ENCODE results near the gene SYMPK. TPM values are rescaled to one million over a fixed set of nuclear protein-coding genes. Genes with fewer than 3 reads are reported as not detected.
"Not testable (repeated sequence)": the region's sequence is repeated elsewhere in the genome, so short reads cannot be mapped to it uniquely, and the experiment has no call there.

Gene SYMPK
- total RNA-seq, 2 donors from 2014 or later: 16.4 to 20.6 TPM

DNA sequence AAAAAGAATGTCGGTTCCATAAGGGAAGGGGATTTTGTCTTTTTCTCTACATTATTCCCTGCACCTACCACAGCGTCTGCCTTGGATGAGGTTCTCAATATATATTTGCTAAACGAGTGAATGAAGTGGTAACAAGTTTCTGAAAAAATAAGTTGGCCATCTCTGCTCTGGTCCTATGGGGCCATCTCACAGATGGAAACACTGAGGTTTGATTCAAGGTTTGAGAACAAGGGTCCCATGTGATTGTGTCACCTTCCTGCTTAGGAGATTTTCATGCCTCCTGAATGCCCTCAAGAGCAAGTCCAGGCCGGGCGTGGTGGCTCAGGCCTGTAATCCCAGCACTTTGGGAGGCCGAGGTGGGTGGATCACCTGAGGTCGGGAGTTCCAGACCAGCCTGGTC, 36.3 kb upstream of the SYMPK start:
- Histone ChIP-seq H3K4me3 (no peak overlapping the region), H3K27ac (no peak overlapping the region), H3K9me3 (no peaks in the 10 kb centered on the region), H3K4me1 (peaks cover 0 to 24% of the 10 kb centered on the region in 2 donors), H3K36me3 (peaks cover 29% of the 10 kb centered on the region), H3K27me3 (no peaks in the 10 kb centered on the region)
- TF ChIP-seq, protein P1, sequence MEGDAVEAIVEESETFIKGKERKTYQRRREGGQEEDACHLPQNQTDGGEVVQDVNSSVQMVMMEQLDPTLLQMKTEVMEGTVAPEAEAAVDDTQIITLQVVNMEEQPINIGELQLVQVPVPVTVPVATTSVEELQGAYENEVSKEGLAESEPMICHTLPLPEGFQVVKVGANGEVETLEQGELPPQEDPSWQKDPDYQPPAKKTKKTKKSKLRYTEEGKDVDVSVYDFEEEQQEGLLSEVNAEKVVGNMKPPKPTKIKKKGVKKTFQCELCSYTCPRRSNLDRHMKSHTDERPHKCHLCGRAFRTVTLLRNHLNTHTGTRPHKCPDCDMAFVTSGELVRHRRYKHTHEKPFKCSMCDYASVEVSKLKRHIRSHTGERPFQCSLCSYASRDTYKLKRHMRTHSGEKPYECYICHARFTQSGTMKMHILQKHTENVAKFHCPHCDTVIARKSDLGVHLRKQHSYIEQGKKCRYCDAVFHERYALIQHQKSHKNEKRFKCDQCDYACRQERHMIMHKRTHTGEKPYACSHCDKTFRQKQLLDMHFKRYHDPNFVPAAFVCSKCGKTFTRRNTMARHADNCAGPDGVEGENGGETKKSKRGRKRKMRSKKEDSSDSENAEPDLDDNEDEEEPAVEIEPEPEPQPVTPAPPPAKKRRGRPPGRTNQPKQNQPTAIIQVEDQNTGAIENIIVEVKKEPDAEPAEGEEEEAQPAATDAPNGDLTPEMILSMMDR (IDR thresholded peaks at IDR 0.05): no peak
- no peak for DNase-seq (ENCODE audit: low spot score)

DNA sequence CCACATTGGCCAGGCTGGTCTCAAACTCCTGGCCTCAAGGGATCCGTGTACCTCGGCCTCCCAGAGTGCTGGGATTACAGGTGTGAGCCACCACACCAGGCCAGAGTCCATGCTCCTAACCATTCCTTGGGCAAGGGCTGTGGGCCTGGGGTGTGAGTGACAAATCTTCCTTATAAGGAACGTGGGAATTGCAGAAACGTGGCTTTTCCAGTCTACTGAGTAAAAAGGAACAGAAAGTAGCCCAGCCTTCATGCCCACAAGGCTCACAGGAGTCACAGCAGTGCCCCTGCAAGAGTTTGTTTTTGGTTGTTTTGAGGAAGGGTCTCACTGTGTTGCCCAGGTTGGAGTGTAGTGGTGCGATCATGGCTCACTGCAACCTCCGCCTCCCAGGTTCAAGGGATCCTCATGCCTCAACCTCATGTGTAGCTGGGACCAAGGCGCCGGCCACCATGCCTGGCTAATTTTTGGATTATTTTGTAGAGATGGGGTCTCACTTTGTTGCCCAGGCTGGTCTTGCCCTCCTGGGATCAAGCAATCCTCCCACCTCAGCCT, 34.4 kb upstream of the SYMPK start:
- Histone ChIP-seq H3K36me3 (peaks cover 29% of the 10 kb centered on the region), H3K4me1 (peaks cover 0 to 18% of the 10 kb centered on the region in 2 donors), H3K27ac (no peak overlapping the region), H3K9me3 (no peaks in the 10 kb centered on the region), H3K4me3 (no peak overlapping the region), H3K27me3 (no peaks in the 10 kb centered on the region)
- no peak for DNase-seq (ENCODE audit: low spot score)
- TF ChIP-seq, protein P1 (IDR thresholded peaks at IDR 0.05): no peak

DNA sequence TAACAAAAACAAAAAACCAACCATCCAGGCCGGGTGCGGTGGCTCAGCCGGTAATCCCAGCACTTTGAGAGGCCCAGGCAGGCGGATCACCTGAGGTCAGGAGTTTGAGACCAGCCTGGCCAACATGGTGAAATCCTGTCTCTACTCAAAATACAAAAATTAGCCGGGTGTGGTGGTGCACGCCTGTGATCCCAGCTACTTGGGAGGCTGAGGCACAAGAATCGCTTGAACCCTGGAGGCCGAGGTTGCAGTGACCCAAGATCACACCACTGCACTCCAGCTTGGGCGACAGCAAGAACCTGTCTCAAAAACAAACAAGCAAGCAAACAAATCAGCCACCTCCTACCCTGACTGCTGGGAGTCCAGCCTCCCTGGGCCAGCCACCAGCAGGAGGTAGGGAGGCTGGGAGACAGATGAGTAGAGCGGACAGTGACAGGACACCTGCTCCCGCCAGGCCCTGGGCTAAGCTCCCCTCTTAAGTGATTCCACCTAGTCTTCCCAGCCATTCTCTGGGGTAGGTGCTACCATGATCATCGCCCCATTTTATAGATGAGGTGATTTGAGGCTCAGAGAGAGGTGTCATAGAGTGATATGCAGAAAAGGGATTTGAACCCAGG, 33.1 kb upstream of the SYMPK start:
- peaks cover 29% of the 10 kb centered on the region for H3K36me3 ChIP-seq
- H3K4me1 ChIP-seq: peaks cover 0 to 10% of the 10 kb centered on the region in 2 donors

DNA sequence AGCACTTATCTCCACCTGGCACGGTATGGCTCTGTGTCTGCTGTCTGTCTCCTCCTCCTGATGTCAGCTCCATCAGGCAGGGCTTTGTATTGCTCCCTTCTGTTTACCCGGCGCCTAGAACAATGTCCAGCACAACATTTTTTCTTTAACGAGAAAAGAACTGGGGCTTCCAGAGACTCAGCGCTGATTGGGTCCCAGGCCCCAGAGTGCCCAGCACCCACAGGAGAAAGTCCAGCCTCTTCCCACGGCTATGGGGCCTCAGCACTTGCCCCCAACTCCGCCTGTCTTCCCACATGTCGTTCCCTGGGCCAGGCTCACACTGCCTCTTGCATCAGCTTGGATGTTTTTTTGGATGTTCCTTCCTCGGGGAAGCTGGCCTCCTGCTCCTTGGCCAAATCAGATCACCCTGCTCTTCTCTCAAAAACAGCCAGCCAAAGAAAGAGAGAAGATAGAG, 32.6 kb upstream of the SYMPK start:
- no peak overlapping the region for H3K27ac ChIP-seq
- no peak overlapping the region for H3K4me3 ChIP-seq
- no peak for DNase-seq (ENCODE audit: low spot score)
- no peaks in the 10 kb centered on the region for H3K9me3 ChIP-seq
- TF ChIP-seq, protein P1 (IDR thresholded peaks at IDR 0.05): no peak
- H3K4me1 ChIP-seq: peaks cover 0 to 5% of the 10 kb centered on the region in 2 donors
- no peaks in the 10 kb centered on the region for H3K27me3 ChIP-seq
- peaks cover 29% of the 10 kb centered on the region for H3K36me3 ChIP-seq

More for the DNA sequence above, 33.1 kb upstream of the SYMPK start:
- H3K9me3 ChIP-seq; H3K27me3 ChIP-seq; DNase-seq (ENCODE audit: low spot score); H3K4me3 ChIP-seq; H3K27ac ChIP-seq: not testable (repeated sequence)

DNA sequence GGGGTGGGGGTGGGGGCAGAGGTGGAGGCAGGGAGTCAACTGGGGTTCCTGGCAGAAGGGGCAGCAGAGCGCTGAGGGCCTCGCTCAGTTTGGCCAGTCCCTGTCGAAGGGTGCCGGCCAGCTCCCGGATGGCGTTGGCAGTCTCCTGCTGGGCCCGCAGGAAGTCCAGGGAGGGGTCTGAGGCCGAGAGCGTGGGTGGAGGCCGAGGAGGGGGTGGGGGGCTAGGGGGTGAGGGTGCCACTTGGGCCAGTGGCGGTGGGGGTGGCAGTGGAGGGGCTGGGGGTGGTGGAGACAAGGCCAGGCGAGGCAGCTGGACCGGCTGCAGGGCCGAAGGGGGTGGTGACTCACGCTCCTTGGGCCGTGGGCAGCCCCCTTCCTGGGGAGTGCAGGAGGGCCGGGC, 27.9 kb upstream of the SYMPK start:
- peaks cover 13% of the 10 kb centered on the region for H3K36me3 ChIP-seq
- no peaks in the 10 kb centered on the region for H3K27me3 ChIP-seq
- H3K4me1 ChIP-seq: peaks cover 0 to 6% of the 10 kb centered on the region in 2 donors
- no peak overlapping the region for H3K4me3 ChIP-seq
- no peak for DNase-seq (ENCODE audit: low spot score)
- no peak overlapping the region for H3K27ac ChIP-seq
- H3K9me3 ChIP-seq: no peaks in the 10 kb centered on the region
- TF ChIP-seq, protein P1 (IDR thresholded peaks at IDR 0.05): no peak

DNA sequence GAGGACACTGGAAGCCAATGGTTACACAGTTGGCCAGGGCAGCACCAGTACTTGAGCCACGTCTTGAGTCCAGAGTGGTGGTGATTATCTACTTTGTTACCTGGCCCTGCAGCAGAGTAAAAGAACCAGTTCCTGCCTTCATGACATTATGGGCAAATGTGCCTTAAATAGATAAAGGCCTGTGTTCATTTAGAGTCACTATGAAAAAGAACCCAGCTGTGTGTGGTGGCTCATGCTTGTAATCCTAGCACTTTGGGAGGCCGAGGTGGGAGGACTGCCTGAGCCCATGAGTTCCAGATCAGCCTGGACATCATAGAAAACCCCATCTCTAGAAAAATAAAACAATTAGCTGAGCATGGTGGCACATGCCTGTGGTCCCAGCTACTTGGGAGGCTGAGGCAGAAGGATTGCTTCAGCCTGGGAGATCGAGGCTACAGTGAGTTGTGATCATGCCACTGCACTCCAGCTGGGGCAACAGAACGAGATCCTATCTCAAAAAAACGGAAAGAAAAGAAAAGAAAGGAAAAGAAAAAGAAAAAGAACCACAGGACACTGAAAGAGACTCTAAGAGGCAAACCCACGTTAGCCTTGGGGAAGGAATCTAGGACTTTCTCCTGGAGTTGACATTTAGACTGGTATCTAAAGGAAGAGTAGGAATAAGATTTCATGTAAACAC, 26.4 kb upstream of the SYMPK start:
- no peak for DNase-seq (ENCODE audit: low spot score)
- Histone ChIP-seq H3K4me3 (no peak overlapping the region), H3K27ac (no peak overlapping the region), H3K27me3 (no peaks in the 10 kb centered on the region), H3K36me3 (peaks cover 6% of the 10 kb centered on the region), H3K4me1 (peaks cover 0 to 20% of the 10 kb centered on the region in 2 donors), H3K9me3 (no peaks in the 10 kb centered on the region)
- TF ChIP-seq, protein P1 (IDR thresholded peaks at IDR 0.05): no peak
